ENCODE measurements around the gene TMCC1. TPM values are rescaled to one million over a fixed set of nuclear protein-coding genes. Genes with fewer than 3 reads are reported as not detected.

Gene TMCC1
- total and polyA plus RNA-seq, 10 of the 15 experiments (the other 5 are each of a cell fraction or from before 2014, with no cell fraction given), result 2.3 to 21.1 (median 8.4) TPM

DNA sequence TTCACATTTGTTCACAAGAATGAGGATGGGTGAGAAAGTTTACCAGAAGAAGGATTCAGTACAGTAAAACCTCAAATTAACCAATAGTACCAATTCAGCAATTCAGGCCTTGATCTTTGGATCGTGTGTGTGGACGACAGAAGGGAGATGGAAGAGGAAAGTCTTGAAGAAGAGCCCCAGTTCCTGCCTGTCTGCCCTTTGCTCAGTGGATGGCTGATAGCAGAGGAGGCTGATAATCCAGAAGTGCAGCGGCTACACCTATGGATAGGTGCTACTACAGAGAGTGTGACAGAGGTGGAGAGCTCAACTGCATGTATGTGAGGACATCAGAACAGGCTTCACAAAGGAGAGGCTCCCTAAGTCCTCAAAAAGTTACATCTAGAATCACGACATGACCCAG, 257.9 kb downstream of the TMCC1 start:
- Histone ChIP-seq H3K27ac (ENCODE audit: control insufficient read depth, insufficient read depth) (no peak overlapping the region), H3K79me2 (ENCODE audit: control insufficient read depth, insufficient read depth, low read length) (no peaks in the 10 kb centered on the region), H3K27me3 (replicated peaks in 1 of 2; ENCODE audit: control insufficient read depth in 2 of 2, insufficient read depth in 2 of 2, low read length in 1 of 2) (no peaks in the 10 kb centered on the region), H3K36me3 (ENCODE audit: control insufficient read depth in 2 of 2, insufficient read depth in 2 of 2, low read length in 1 of 2) (no peaks in the 10 kb centered on the region), H3K9ac (ENCODE audit: control insufficient read depth, insufficient read depth, low read length) (no peak overlapping the region), H3K9me3 (replicated peaks; ENCODE audit: control insufficient read depth, insufficient read depth, low read length) (no peaks in the 10 kb centered on the region; the same call in 2 of the 3 replicates), H3K4me3 (no peak overlapping the region), H2AFZ (ENCODE audit: control insufficient read depth, low read depth, low read length) (no peak overlapping the region), H4K20me1 (ENCODE audit: control insufficient read depth, insufficient read depth) (no peaks in the 10 kb centered on the region), H3K4me2 (ENCODE audit: control insufficient read depth, insufficient read depth) (no peak overlapping the region), H3K4me1 (ENCODE audit: control insufficient read depth, insufficient read depth, low read length) (no peaks in the 10 kb centered on the region)
- ChIA-PET CTCF (interaction anchor here (1.0 kb wide), 1 partner anchor 193 kb away, joined by 3 read pairs; no protein-coding TSS in a partner anchor), RAD21 (ENCODE audit: unreplicated experiment) (no interaction called here), POLR2A (no interaction called here), SMC1A (ENCODE audit: uncharacterized antibody, unreplicated experiment) (no interaction called here)
- in situ Hi-C loops (cut with MboI), result no loop called here
- no peak for FAIRE-seq
- no TSS peak for BruUV-seq (replicated peaks)
- ATAC-seq, result no peak
- intact Hi-C loops (cut with micrococcal nuclease; ENCODE audit: unreplicated experiment), result no loop called here
- DNase-seq (ENCODE audit: low read depth, low spot score), result no peak
- 80% methylated on average over 4 of the region's 4 CpGs for WGBS (ENCODE audit: insufficient coverage, insufficient replicate concordance, low lambda C conversion rate, missing lambda C conversion rate)
- TF ChIP-seq USF1 (IDR thresholded peaks at IDR 0.05; ENCODE audit: borderline replicate concordance, extremely low read length, insufficient read depth, low read depth, low read length) (no peak), RFX5 (IDR thresholded peaks at IDR 0.05; ENCODE audit: low read depth, low read length) (no peak), SMC3 (IDR thresholded peaks at IDR 0.05; ENCODE audit: borderline replicate concordance, low read length) (no peak), EED (IDR thresholded peaks at IDR 0.05; ENCODE audit: low read depth) (no peak), JUND (IDR thresholded peaks at IDR 0.05; ENCODE audit: low read depth, low read length) (no peak), MLLT1 (IDR thresholded peaks at IDR 0.05) (no peak), STAT1 (conservative IDR thresholded peaks at IDR 0.05) (no peak), YY1 (IDR thresholded peaks at IDR 0.05; ENCODE audit: low read depth, low read length) (no peak), TCF7 (IDR thresholded peaks at IDR 0.05; ENCODE audit: borderline replicate concordance) (no peak), RELB (IDR thresholded peaks at IDR 0.05; ENCODE audit: low read depth) (no peak), PAX5 (IDR thresholded peaks at IDR 0.05; ENCODE audit: borderline replicate concordance, low read depth, low read length) (no peak), NFIC (IDR thresholded peaks at IDR 0.05; ENCODE audit: low read depth, low read length) (no peak), JUNB (IDR thresholded peaks at IDR 0.05) (no peak), DPF2 (IDR thresholded peaks at IDR 0.05) (no peak), RCOR1 (conservative IDR thresholded peaks at IDR 0.05; ENCODE audit: low read depth, low read length) (no peak)
- TF ChIP-seq, protein P1, sequence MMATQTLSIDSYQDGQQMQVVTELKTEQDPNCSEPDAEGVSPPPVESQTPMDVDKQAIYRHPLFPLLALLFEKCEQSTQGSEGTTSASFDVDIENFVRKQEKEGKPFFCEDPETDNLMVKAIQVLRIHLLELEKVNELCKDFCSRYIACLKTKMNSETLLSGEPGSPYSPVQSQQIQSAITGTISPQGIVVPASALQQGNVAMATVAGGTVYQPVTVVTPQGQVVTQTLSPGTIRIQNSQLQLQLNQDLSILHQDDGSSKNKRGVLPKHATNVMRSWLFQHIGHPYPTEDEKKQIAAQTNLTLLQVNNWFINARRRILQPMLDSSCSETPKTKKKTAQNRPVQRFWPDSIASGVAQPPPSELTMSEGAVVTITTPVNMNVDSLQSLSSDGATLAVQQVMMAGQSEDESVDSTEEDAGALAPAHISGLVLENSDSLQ (IDR thresholded peaks at IDR 0.05), result no peak
- TF ChIP-seq, protein P2, sequence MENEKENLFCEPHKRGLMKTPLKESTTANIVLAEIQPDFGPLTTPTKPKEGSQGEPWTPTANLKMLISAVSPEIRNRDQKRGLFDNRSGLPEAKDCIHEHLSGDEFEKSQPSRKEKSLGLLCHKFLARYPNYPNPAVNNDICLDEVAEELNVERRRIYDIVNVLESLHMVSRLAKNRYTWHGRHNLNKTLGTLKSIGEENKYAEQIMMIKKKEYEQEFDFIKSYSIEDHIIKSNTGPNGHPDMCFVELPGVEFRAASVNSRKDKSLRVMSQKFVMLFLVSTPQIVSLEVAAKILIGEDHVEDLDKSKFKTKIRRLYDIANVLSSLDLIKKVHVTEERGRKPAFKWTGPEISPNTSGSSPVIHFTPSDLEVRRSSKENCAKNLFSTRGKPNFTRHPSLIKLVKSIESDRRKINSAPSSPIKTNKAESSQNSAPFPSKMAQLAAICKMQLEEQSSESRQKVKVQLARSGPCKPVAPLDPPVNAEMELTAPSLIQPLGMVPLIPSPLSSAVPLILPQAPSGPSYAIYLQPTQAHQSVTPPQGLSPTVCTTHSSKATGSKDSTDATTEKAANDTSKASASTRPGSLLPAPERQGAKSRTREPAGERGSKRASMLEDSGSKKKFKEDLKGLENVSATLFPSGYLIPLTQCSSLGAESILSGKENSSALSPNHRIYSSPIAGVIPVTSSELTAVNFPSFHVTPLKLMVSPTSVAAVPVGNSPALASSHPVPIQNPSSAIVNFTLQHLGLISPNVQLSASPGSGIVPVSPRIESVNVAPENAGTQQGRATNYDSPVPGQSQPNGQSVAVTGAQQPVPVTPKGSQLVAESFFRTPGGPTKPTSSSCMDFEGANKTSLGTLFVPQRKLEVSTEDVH (IDR thresholded peaks at IDR 0.05; ENCODE audit: low read depth, partially characterized antibody), result no peak
- TF ChIP-seq, protein P3, sequence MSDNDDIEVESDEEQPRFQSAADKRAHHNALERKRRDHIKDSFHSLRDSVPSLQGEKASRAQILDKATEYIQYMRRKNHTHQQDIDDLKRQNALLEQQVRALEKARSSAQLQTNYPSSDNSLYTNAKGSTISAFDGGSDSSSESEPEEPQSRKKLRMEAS (IDR thresholded peaks at IDR 0.05; ENCODE audit: low read depth, low read length), result no peak

Data from GM12878 (cell line).